ENCODE results near the gene CREBBP. TPM values are rescaled to one million over a fixed set of nuclear protein-coding genes. Genes with fewer than 3 reads are reported as not detected.

The CREBBP gene
- total RNA-seq, 1 experiment from 2014 or later, result 79.1 TPM

GRCh38 chr16:3884398-3884797 lies 3.9 kb upstream of the CREBBP start:
- H4K20me1 ChIP-seq (ENCODE audit: control insufficient read depth, insufficient read depth, insufficient read length), result no peaks in the 10 kb centered on the region
- DNase-seq, result no peak
- H3K9ac ChIP-seq (ENCODE audit: extremely low read depth, insufficient read length, low read length), result no peak overlapping the region
- Mint-ChIP-seq H3K27me3 (ENCODE audit: low read depth) (peaks cover 3% of the 10 kb centered on the region), H3K4me3 (no peak overlapping the region), H3K27ac (no peak overlapping the region), H3K9me3 (peaks cover 2 to 3% of the 10 kb centered on the region in 2 experiments; a peak in 3 of 5 replicates), H3K4me1 (peaks cover 3 to 4% of the 10 kb centered on the region in 2 experiments), H3K36me3 (ENCODE audit: insufficient read depth in 1 of 3, low read depth in 3 of 3) (no peaks in the 10 kb centered on the region)
- WGBS (ENCODE audit: extremely low coverage, insufficient read length, low lambda C conversion rate), result no CpG with 5 or more reads among the region's 6 CpGs
- H2BK15ac ChIP-seq (ENCODE audit: low read depth, low read length), result no peak overlapping the region
- H2AFZ ChIP-seq (ENCODE audit: low read length), result no peak overlapping the region
- no peak for TF ChIP-seq CTCF (conservative IDR thresholded peaks at IDR 0.05)
- H4K91ac ChIP-seq (ENCODE audit: insufficient read length, low read depth, low read length), result no peak overlapping the region
- no peaks in the 10 kb centered on the region for H3K79me1 ChIP-seq (ENCODE audit: insufficient read depth, low read depth, low read length, poor library complexity, severe bottlenecking)
- no peaks in the 10 kb centered on the region for H3K9me3 ChIP-seq (ENCODE audit: control insufficient read depth, low read depth, low read length)
- no peak overlapping the region for H3K56ac ChIP-seq (ENCODE audit: insufficient read length, low read depth, low read length)
- H3K14ac ChIP-seq (ENCODE audit: insufficient read depth, low read length), result no peak overlapping the region
- H3K4me2 ChIP-seq (ENCODE audit: insufficient read depth, insufficient read length, low read length), result no peak overlapping the region
- H3K23ac ChIP-seq (ENCODE audit: insufficient read length, low read depth, low read length), result no peak overlapping the region
- no peak overlapping the region for H2BK20ac ChIP-seq (ENCODE audit: low read depth, low read length, poor library complexity, severe bottlenecking)
- no peak overlapping the region for H3K4ac ChIP-seq (ENCODE audit: low read depth, low read length)
- H4K5ac ChIP-seq (ENCODE audit: insufficient read length, low read depth, low read length), result no peak overlapping the region
- no peak overlapping the region for H2BK12ac ChIP-seq (ENCODE audit: insufficient read length, low read depth, low read length)
- H3K27me3 ChIP-seq (ENCODE audit: insufficient read depth, low read length), result no peaks in the 10 kb centered on the region
- no peak overlapping the region for H3K18ac ChIP-seq (ENCODE audit: insufficient read length, low read depth, low read length)
- H3K4me1 ChIP-seq (ENCODE audit: insufficient read depth, low read length), result no peaks in the 10 kb centered on the region
- H2AK5ac ChIP-seq (ENCODE audit: insufficient read length, low read length), result no peak overlapping the region
- no peak overlapping the region for H3K27ac ChIP-seq (ENCODE audit: insufficient read length, low read depth, low read length)
- H2BK5ac ChIP-seq (ENCODE audit: insufficient read length, low read length), result no peak overlapping the region
- no peak overlapping the region for H2BK120ac ChIP-seq (ENCODE audit: low read depth, low read length, poor library complexity, severe bottlenecking)
- H3K79me2 ChIP-seq (ENCODE audit: insufficient read depth, low read length), result peaks cover under 1% of the 10 kb centered on the region; the same call in 1 of the 2 replicates
- peaks cover 4% of the 10 kb centered on the region for H3K23me2 ChIP-seq (ENCODE audit: insufficient read length, low read depth, low read length, poor library complexity, severe bottlenecking)
- H4K8ac ChIP-seq (replicated peaks; ENCODE audit: insufficient read length, low read depth, low read length), result no peak overlapping the region
- no peak overlapping the region for H3T11ph ChIP-seq (ENCODE audit: low read length)

Data from H9 (cell line).